ENCODE results near the gene SOS1. TPM values are rescaled to one million over a fixed set of nuclear protein-coding genes. Genes with fewer than 3 reads are reported as not detected.

The SOS1 gene
- total and polyA plus RNA-seq, 2 of the 13 experiments (the other 11 are each of a cell fraction or from before 2014, with no cell fraction given), result 20.8 to 60.4 TPM

DNA sequence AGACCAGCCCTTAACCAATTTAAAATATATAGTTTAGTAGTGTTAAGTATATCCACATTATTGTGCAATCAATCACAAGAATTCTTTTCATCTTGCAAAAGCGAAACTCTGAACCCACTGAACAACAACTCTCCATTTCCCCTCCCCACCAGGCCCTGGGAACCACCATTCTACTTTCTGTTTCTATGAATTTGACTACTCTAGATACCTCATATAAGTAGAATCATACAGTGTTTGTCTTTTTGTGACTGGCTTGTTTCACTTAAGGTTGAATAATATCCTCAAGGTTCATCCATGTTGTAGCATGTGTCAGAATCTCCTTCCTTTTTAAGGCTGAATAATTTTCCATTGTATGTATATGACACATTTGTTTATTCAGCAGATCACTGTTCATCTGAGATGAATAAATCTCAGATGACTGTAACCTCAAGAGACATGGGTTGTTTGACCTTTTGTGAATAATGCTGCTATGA, 8.1 kb upstream of the SOS1 start (continued):
- TF ChIP-seq NCOR1 (IDR thresholded peaks at IDR 0.05; ENCODE audit: borderline replicate concordance, low read length), result peak; percentile 48; the same call in 1 of the 2 replicates
- TF ChIP-seq BCL6 (CRISPR knock-in tag; IDR thresholded peaks at IDR 0.05), result 0 out of 2 replicates have a peak, but pooled peaks have one; percentile 30
- TF ChIP-seq CENPT (CRISPR knock-in tag; IDR thresholded peaks at IDR 0.05; ENCODE audit: low read depth), result no peak
- no peak for TF ChIP-seq ZFP1 (CRISPR knock-in tag; IDR thresholded peaks at IDR 0.05)
- TF ChIP-seq CEBPB (IDR thresholded peaks at IDR 0.05; ENCODE audit: borderline replicate concordance, low read depth, low read length), result peak; percentile 97
- TF ChIP-seq MEIS1 (CRISPR knock-in tag; IDR thresholded peaks at IDR 0.05; ENCODE audit: borderline replicate concordance), result no peak
- TF ChIP-seq, protein P1, sequence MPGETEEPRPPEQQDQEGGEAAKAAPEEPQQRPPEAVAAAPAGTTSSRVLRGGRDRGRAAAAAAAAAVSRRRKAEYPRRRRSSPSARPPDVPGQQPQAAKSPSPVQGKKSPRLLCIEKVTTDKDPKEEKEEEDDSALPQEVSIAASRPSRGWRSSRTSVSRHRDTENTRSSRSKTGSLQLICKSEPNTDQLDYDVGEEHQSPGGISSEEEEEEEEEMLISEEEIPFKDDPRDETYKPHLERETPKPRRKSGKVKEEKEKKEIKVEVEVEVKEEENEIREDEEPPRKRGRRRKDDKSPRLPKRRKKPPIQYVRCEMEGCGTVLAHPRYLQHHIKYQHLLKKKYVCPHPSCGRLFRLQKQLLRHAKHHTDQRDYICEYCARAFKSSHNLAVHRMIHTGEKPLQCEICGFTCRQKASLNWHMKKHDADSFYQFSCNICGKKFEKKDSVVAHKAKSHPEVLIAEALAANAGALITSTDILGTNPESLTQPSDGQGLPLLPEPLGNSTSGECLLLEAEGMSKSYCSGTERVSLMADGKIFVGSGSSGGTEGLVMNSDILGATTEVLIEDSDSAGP (CRISPR knock-in tag; IDR thresholded peaks at IDR 0.05; ENCODE audit: borderline replicate concordance), result no peak
- TF ChIP-seq MED8 (CRISPR knock-in tag; IDR thresholded peaks at IDR 0.05; ENCODE audit: insufficient replicate concordance), result no peak
- TF ChIP-seq, protein P2, sequence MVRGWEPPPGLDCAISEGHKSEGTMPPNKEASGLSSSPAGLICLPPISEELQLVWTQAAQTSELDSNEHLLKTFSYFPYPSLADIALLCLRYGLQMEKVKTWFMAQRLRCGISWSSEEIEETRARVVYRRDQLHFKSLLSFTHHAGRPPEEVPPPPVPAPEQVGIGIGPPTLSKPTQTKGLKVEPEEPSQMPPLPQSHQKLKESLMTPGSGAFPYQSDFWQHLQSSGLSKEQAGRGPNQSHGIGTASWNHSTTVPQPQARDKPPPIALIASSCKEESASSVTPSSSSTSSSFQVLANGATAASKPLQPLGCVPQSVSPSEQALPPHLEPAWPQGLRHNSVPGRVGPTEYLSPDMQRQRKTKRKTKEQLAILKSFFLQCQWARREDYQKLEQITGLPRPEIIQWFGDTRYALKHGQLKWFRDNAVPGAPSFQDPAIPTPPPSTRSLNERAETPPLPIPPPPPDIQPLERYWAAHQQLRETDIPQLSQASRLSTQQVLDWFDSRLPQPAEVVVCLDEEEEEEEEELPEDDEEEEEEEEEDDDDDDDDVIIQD (CRISPR knock-in tag; IDR thresholded peaks at IDR 0.05; ENCODE audit: low read depth), result 0 out of 2 replicates have a peak, but pooled peaks have one; percentile 9
- TF ChIP-seq CEBPG (CRISPR knock-in tag; IDR thresholded peaks at IDR 0.05), result peak; percentile 86
- no peak for TF ChIP-seq POLR2AphosphoS5 (IDR thresholded peaks at IDR 0.05; ENCODE audit: low read depth, low read length)
- TF ChIP-seq, protein P3, sequence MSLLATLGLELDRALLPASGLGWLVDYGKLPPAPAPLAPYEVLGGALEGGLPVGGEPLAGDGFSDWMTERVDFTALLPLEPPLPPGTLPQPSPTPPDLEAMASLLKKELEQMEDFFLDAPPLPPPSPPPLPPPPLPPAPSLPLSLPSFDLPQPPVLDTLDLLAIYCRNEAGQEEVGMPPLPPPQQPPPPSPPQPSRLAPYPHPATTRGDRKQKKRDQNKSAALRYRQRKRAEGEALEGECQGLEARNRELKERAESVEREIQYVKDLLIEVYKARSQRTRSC (CRISPR knock-in tag; IDR thresholded peaks at IDR 0.05; ENCODE audit: low read depth), result no peak
- TF ChIP-seq, protein P4, sequence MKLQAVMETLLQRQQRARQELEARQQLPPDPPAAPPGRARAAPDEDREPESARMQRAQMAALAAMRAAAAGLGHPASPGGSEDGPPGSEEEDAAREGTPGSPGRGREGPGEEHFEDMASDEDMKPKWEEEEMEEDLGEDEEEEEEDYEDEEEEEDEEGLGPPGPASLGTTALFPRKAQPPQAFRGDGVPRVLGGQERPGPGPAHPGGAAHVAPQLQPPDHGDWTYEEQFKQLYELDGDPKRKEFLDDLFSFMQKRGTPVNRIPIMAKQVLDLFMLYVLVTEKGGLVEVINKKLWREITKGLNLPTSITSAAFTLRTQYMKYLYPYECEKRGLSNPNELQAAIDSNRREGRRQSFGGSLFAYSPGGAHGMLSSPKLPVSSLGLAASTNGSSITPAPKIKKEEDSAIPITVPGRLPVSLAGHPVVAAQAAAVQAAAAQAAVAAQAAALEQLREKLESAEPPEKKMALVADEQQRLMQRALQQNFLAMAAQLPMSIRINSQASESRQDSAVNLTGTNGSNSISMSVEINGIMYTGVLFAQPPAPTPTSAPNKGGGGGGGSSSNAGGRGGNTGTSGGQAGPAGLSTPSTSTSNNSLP (IDR thresholded peaks at IDR 0.05; ENCODE audit: low read depth, low read length), result peak; percentile 78; the same call in 1 of the 2 replicates
- peak; percentile 43; the same call in 1 of the 2 replicates for TF ChIP-seq HNF4A (CRISPR knock-in tag; IDR thresholded peaks at IDR 0.05)
- TF ChIP-seq, protein P5, sequence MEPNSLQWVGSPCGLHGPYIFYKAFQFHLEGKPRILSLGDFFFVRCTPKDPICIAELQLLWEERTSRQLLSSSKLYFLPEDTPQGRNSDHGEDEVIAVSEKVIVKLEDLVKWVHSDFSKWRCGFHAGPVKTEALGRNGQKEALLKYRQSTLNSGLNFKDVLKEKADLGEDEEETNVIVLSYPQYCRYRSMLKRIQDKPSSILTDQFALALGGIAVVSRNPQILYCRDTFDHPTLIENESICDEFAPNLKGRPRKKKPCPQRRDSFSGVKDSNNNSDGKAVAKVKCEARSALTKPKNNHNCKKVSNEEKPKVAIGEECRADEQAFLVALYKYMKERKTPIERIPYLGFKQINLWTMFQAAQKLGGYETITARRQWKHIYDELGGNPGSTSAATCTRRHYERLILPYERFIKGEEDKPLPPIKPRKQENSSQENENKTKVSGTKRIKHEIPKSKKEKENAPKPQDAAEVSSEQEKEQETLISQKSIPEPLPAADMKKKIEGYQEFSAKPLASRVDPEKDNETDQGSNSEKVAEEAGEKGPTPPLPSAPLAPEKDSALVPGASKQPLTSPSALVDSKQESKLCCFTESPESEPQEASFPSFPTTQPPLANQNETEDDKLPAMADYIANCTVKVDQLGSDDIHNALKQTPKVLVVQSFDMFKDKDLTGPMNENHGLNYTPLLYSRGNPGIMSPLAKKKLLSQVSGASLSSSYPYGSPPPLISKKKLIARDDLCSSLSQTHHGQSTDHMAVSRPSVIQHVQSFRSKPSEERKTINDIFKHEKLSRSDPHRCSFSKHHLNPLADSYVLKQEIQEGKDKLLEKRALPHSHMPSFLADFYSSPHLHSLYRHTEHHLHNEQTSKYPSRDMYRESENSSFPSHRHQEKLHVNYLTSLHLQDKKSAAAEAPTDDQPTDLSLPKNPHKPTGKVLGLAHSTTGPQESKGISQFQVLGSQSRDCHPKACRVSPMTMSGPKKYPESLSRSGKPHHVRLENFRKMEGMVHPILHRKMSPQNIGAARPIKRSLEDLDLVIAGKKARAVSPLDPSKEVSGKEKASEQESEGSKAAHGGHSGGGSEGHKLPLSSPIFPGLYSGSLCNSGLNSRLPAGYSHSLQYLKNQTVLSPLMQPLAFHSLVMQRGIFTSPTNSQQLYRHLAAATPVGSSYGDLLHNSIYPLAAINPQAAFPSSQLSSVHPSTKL (CRISPR knock-in tag; IDR thresholded peaks at IDR 0.05), result peak; percentile 61
- no peak for TF ChIP-seq ZNF776 (CRISPR knock-in tag; IDR thresholded peaks at IDR 0.05)
- TF ChIP-seq, protein P6, sequence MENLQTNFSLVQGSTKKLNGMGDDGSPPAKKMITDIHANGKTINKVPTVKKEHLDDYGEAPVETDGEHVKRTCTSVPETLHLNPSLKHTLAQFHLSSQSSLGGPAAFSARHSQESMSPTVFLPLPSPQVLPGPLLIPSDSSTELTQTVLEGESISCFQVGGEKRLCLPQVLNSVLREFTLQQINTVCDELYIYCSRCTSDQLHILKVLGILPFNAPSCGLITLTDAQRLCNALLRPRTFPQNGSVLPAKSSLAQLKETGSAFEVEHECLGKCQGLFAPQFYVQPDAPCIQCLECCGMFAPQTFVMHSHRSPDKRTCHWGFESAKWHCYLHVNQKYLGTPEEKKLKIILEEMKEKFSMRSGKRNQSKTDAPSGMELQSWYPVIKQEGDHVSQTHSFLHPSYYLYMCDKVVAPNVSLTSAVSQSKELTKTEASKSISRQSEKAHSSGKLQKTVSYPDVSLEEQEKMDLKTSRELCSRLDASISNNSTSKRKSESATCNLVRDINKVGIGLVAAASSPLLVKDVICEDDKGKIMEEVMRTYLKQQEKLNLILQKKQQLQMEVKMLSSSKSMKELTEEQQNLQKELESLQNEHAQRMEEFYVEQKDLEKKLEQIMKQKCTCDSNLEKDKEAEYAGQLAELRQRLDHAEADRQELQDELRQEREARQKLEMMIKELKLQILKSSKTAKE (CRISPR knock-in tag; IDR thresholded peaks at IDR 0.05; ENCODE audit: borderline replicate concordance), result no peak

Data from HepG2 (cell line).